GM19240 (cell line): ENCODE measurements around the gene NTN1.

Experiments used
- DNase-seq: peaks from one replicate; pipeline ENCODE4 v3.0.0; 2011; ENCODE audit warnings: low spot score; ENCODE audit not compliant: insufficient read length

The NTN1 gene

DNA sequence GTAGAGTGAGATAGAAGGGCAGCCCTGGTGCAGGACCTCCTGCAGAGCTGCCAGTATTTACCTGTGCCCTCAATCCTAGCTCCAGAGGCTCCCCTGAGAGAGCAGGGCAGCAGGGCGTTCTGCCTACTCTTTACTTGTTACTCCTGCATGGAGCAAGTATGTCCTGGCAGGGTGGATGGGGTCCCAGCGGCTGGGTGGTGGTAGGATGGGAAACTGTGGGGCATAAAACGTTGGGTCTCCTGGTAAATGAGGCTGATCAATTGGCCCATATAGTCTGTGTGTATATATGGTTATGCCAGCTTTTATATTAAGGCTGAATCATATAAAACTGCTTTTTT is 192.0 kb downstream of the NTN1 start:
- DNase-seq = no peak

DNA sequence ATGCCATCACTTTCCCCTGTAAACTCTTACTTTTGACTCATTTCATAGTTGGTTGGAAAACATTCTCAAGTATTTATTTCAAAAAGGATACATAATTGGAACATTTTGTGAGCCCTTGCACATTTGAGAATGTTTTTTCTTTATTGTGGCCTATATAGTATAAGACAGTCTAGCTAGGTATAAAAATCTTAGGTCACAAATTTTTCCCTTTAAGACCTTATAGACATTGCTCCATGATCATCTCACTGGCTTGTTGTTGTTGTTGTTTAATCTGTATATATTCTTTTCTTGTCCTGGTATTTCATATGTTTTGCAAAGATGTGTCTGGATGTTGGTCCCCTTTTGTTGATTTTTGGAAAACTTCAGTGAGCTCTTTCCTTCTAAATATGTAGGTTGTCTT is 194.2 kb downstream of the NTN1 start:
- no peak for DNase-seq

- no peak for DNase-seq
Measured at GRCh38 chr17:9217151-9218056, 196.1 kb downstream of the NTN1 start.

DNA sequence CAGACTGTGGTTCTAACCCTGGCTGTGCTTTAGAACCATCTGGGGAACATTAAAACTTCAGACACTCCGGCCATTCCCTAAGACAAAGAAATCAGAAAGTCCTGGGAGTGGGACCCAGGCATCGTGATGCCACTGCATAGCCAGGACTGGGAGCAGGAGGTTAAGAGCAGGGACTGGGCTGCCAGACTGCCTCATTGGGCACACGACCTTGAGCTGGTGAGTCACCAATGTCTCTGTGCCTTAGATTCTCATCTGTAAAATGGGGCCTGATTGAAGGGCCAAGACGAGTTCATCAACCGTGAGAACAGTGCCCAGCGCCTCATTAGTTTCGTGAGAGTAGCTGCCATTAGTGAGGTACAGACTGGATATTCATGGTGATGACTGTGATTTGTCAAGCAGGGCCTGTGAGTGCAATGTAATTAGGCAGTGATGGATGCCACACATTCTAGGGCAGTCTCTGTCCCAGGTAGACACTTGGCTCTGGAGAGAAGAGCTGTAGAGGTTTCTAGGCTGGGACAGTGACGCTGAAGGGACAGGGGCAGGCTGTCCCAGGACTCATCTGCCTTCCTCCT is 196.8 kb downstream of the NTN1 start:
- DNase-seq = no peak

DNA sequence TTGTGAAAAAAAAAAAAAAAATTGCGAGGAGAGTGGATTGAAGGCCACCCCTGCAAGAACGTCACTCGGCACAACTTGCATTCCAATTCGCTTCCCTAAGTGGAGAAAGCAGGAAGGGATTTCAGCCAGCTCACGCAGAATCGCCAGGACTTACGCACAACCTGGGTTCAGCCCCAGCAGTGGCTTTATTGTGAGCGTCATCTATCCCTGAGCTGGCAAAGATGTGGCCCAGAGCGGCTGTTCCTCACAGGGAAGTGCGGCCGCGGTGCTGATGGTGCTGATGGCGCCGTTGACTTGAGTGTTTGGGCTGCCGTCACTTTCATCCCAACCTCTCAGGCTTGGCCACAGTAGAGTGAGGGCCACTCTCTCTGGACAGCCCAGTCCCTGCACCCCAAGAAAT is 197.6 kb downstream of the NTN1 start:
- no peak for DNase-seq

DNA sequence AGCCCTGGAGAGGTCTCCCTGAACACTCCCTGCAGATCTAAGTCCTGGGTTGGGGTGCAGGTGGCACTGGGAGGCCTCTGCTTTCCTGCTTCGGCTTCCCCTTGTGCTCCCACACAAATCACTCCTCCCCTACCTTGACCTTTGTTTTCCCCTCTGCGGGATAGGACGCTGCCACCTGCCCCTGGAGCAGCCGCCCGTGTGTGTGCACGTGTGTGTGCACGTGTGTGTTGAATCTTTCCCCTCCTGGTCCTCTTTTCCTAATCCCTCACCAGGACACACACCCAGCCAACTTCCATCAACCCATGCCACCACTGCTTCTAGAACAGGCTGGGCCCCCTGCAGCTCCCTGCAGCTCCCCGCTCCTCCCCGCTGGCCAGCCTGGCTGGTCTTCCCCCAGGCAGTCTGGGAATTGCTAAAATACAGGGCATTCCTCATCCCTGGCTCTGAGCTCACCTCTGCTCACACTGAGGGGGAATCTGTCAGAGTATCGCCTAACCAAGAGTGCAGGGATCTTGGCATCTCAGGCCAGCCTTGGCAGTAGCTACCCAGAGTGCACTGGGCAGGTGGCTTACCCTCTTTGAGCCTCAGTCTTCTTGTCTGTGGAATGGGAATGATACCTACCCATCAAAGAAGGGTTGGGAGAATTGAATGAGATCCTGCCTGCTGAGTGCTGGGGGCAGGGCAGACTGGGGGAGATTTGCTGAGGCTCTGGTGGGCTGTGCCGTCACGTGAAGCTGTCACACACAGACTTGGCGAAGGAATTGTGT is 198.5 kb downstream of the NTN1 start:
- DNase-seq = no peak

GRCh38 chr17:9220398-9221146 is 199.3 kb downstream of the NTN1 start:
- no peak for DNase-seq

DNA sequence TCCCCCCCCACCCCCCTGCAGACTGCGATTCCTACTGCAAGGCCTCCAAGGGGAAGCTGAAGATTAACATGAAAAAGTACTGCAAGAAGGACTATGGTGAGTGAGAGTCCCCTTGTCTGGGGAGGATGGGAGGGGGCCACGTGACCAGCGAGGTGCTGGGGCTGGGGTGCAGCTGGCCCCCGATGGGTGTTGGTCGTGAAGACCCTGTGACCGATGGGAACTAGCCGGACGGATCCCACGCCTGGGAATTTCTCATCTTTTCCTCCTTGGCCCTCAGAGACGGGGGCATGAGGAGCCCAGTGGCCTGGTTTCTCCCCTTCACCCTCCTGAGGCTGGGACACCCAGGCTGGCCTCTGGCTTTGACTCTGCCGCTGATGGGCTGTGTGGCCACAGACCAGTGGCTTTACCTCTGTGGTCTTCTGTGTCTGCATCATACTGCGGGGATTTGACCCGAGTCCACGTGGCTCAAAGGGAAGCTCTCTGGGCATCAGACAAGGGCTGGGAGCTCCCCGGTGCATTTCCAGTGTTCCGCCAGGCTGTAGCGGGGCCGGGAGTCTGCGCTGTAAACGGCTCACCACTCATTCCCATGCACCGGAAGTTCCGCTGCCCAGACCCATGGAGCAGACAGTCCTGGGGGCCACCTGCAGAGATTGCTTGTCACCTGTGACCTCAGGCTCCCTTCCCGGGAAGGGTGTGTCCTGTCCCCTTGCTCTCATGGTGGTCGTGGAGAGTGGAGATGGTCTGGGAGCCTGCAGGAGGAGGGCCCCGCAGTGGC is 200.0 kb downstream of the NTN1 start:
- no peak for DNase-seq

GRCh38 chr17:9221922-9222180 is 200.5 kb downstream of the NTN1 start:
- no peak for DNase-seq

GRCh38 chr17:9223531-9223930 is 202.2 kb downstream of the NTN1 start:
- DNase-seq = no peak

DNA sequence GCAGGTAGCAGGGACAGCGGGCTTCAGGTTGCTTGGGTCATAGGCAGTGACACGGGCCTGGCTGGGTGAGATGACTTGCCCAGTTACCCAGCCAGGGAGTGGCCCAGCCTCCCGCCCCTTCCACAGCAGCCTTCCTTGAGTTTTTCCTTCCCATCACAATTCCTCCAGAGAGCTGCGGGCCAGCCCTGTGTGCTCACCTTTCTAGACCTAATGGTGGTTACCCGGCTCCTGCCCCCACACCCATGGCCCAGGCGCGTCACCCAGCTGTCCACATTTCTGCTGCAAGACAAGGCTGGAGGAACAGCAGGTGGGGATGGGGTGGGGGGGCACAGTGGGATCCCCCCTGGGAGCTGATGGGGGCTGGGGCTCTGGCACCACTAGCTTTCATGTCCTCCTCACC is 203.2 kb downstream of the NTN1 start:
- no peak for DNase-seq

DNA sequence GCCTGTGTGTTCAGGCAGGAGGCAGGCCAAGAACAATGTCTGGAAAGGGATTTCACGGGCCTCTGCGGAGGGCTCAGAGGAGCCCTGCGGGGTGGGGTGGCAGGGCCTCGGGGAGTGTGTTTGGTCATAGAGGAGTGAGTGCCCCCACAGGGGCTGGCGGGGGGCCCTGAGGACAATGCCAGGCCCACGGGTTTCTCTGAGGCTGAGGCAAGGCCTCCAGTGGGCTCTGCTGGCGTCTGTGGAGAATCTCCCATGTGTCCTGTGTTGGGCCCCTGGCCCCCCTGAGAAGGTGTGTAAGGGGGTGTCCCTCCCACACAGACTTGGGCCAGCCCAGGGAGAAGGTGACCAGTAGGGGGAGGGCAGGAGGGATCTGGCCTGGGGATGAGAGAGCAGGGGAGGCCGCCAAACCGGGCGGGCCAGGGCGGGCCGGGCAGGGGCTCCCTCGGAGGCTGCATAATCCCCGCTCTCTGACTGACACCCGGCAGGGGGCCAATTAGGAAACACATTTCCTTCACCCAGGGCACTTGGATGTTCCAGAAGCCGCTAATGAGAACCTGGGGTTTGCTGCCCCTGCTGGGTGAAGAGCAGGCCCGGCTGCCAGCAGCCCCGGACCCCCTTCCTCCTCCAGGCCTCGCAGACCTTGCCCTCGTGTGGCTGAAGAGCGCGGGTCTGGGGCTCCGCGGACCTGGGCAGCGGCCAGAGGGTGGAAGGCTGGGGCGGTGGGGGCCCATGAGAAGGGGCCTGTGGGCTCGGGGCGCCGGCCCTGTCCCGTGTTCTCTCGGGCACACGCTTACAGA is 204.2 kb downstream of the NTN1 start:
- DNase-seq = no peak

DNA sequence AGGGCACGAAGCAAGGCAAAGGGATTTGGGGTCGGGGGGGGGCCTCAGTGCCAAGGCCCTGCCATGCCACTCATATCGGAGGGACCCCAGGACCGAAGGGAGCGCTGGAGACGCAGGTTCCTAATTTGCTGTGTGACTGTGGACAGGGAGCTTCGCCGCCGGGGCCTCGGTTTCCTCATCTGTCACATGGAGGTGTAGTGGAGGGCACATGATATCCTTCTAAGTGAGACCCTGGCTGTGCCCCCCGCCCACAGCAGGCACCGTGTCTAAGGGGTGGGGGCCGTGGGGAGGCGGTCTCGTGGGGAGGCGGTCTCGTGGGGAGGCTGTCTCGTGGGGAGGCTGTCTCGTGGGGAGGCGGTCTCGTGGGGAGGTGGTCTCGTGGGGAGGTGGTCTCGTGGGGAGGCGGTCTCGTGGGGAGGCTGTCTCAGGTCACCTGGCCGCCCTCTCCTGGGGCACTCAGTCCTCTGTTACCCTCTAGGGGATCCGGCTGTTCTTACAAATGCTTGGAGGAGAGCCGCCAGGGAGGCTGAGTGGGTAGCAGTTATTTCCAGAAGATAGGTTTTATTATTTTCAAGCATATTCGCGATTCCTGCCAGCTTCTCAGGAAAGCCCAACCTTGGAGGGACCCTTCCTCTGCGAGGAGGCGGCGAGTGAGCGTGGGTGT is 205.0 kb downstream of the NTN1 start:
- no peak for DNase-seq

GRCh38 chr17:9226794-9227135 is 205.5 kb downstream of the NTN1 start:
- DNase-seq = no peak

DNA sequence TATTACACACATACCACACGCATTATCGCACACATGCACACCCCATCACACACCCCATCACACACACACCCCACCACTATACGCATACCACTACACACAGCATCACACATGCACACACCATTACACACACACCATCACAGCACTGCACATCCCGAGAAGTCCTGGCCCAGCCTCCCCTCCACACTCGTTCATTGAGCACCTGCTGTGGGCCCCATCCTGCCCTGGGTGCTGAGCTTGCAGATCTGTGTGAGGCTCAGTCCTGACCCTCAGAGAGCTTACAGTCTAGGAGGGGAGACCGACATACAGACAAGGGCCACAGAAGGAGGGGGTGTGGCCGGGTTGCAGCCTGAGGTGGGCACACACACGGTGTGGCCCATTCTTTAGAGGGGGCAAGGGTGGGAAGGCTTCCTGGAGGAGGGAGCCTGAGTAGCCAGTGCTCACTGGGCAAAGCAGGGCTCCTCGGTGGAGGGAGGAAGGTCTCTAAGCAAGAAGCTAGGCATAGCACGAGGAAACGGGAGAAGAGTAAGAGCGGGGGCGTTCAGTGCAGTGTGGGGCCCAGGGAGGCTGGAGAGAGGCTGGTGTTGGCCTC is 206.6 kb downstream of the NTN1 start:
- DNase-seq = no peak

DNA sequence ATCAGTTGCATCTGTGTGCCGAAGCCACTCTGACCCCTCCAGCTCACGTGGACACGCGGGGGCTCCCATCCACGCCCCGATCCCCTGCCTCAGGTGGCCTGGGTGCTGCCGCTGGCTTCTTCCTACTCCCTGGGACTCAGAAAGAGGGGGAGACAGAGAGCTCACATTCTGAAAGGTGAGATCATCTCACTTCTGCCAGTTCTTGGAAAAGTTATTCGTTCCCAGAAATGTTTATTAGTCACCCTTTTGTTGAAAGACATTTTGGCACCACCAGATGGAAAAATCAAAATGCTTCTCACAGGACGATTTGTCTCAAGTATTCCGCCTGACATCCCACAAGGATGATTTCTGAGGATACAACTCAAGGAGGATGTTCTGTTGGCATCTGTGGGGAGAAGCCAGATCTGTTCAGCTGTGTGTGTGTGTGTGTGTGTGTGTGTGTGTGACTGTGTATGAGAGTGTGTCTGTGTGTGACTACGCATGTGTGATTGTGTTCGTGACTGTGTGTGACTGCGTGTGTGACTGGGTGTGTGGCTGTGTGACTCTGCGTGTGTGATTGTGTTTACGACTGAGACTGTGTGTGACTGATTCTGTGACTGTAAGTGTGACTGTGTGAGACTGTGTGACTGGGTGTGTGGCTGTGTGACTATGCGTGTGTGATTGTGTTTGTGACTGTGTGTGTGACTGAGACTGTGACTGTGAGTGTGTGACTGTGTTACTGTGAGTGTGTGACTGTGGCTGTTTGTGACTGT is 207.3 kb downstream of the NTN1 start:
- DNase-seq = no peak

GRCh38 chr17:9229160-9229825 is 208.0 kb downstream of the NTN1 start:
- DNase-seq = no peak

DNA sequence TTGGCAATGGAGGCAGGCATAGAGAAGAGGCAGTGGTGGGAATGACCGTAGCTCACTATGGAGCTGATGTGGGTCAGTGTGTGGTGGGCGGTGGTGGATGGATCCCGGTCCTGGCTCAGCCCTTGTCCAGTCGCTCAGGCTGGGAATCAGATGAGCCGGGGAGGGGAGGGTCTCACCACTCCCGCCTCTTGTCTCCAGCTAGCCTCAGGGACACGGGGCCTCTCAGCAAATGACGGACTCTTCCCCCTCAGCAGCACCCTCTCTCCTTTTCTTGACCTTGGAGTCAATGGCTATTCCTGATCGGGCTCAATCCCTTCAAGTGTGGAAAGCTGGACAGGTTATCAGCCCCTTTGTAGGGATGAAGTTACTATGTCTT is 208.5 kb downstream of the NTN1 start:
- no peak for DNase-seq
